ENCODE results near the gene ZNF417. TPM values are rescaled to one million over a fixed set of nuclear protein-coding genes. Genes with fewer than 3 reads are reported as not detected.

Gene ZNF417
- total and polyA plus RNA-seq, 9 of the 15 experiments (the other 6 are each of a cell fraction or from before 2014, with no cell fraction given), result 0.35 to 7.2 (median 3.2) TPM

GRCh38 chr19:57888560-57889231, 27.7 kb downstream of the ZNF417 start, which contains the start of gene ZNF814:
TSS of gene ZNF814 (minus strand) at chr19:57889037. CDS start at chr19:57888802, 235 bp downstream.
- H3K4me1 ChIP-seq (replicated peaks in 1 of 2; ENCODE audit: control insufficient read depth in 2 of 2, insufficient read depth in 2 of 2, low read length in 2 of 2), result peaks cover 0 to 5% of the 10 kb centered on the region in 2 experiments; a peak in 2 of 5 replicates
- BruUV-seq (replicated peaks), result no TSS peak
- CTCF ChIA-PET (ENCODE audit: low intra/inter-chr PET ratio), result no interaction called here
- no peaks in the 10 kb centered on the region for H3K79me2 ChIP-seq (ENCODE audit: control insufficient read depth, insufficient read depth, low read length)
- H3K9me1 ChIP-seq (ENCODE audit: control insufficient read depth, insufficient read depth, low read length), result no peaks in the 10 kb centered on the region
- H3K27me3 ChIP-seq (ENCODE audit: control insufficient read depth in 2 of 2, insufficient read depth in 2 of 2, low read length in 2 of 2), result no peaks in the 10 kb centered on the region
- ATAC-seq (peak; percentile 53), DNase-seq (ENCODE audit: extremely low read depth in 1 of 4, low spot score in 3 of 4) (peak in 2 of 4 experiments; percentile 24 to 27), FAIRE-seq (peak; percentile 77)
- H3K4me2 ChIP-seq (ENCODE audit: insufficient read depth, low read length), result no peak within 1 kb of the TSS
- POLR2A ChIA-PET, result no interaction called here
- in situ Hi-C loops (cut with MboI) (no loop called here), intact Hi-C loops (cut with micrococcal nuclease) (no loop called here)
- no peak within 1 kb of the TSS for H2AFZ ChIP-seq (ENCODE audit: low read depth, low read length)
- no peak within 1 kb of the TSS for H3K4me3 ChIP-seq
- WGBS (ENCODE audit: insufficient coverage, low coverage, missing lambda C conversion rate), result 63% methylated on average over 27 of the region's 43 CpGs
- H3K9ac ChIP-seq (ENCODE audit: insufficient read depth in 1 of 2, low read depth in 2 of 2, low read length in 2 of 2), result no peak within 1 kb of the TSS
- H4K20me1 ChIP-seq (replicated peaks; ENCODE audit: control insufficient read depth, insufficient read depth, low read length), result no peaks in the 10 kb centered on the region
- no peak within 1 kb of the TSS for H3K27ac ChIP-seq (ENCODE audit: extremely low read depth, low read depth, low read length)
- TF ChIP-seq KLF6 (CRISPR knock-in tag; IDR thresholded peaks at IDR 0.05; ENCODE audit: borderline replicate concordance) (no peak), NELFE (IDR thresholded peaks at IDR 0.05; ENCODE audit: insufficient read depth, insufficient read length) (no peak), ZBTB33 (CRISPR knock-in tag; IDR thresholded peaks at IDR 0.05) (0 out of 2 replicates have a peak, but pooled peaks have one; percentile 32), USF2 (CRISPR knock-in tag; IDR thresholded peaks at IDR 0.05) (peak; percentile 45), YY1 (IDR thresholded peaks at IDR 0.05; ENCODE audit: borderline replicate concordance in 1 of 3, control insufficient read depth in 1 of 3, extremely low read depth in 1 of 3, insufficient read depth in 3 of 3, insufficient read length in 1 of 3, insufficient replicate concordance in 2 of 3, low read depth in 1 of 3, low read length in 2 of 3) (peak in 2 of 3 experiments; percentile 70 to 74), BHLHE40 (IDR thresholded peaks at IDR 0.05; ENCODE audit: low read length) (peak; percentile 70), RAD21 (CRISPR knock-in tag; conservative IDR thresholded peaks at IDR 0.05 in 1 of 2, IDR thresholded peaks at IDR 0.05 in 1 of 2) (0 out of 4 replicates have a peak, but pooled peaks of 1 of the 2 experiments have one; percentile 10), CTCF (IDR thresholded peaks at IDR 0.05 in 2 of 3, conservative IDR thresholded peaks at IDR 0.05 in 1 of 3; ENCODE audit: insufficient read depth in 2 of 3, low read depth in 1 of 3, low read length in 3 of 3) (0 out of 6 replicates have a peak, but pooled peaks of 1 of the 3 experiments have one; percentile 14), GTF2E2 (tag; IDR thresholded peaks at IDR 0.05) (no peak), TAF1 (IDR thresholded peaks at IDR 0.05; ENCODE audit: control insufficient read depth, extremely low read depth, insufficient read depth, low read length, severe bottlenecking) (no peak)
- H3K9me3 ChIP-seq (replicated peaks; ENCODE audit: control insufficient read depth, insufficient read depth, low read depth, low read length), result peaks cover 4% of the 10 kb centered on the region
- H3K36me3 ChIP-seq (ENCODE audit: control insufficient read depth, insufficient read depth, low read length), result no peaks in the 10 kb centered on the region

Measured in K562 (cell line).